CD4-positive, CD25-positive, alpha-beta regulatory T cell (primary cell): ENCODE results near the gene RPL10A. TPM values are rescaled to one million over a fixed set of nuclear protein-coding genes. Genes with fewer than 3 reads are reported as not detected.
"Not testable (repeated sequence)": the region's sequence is repeated elsewhere in the genome, so short reads cannot be mapped to it uniquely, and the experiment has no call there.

ENCODE experiments used
- ATAC-seq, 2 donors: fragments of 150-1000 bp; cut with Tn5 transposase; one replicate each; pipeline ENCODE4 v1.10.0; 2021; ENCODE audit warnings: low read depth in 2 of 2, moderate number of reproducible peaks in 2 of 2, moderate library complexity in 1 of 2
- DNase-seq, 3 donors: peaks; one replicate each; pipeline versions ENCODE4 v3.0.0 to v3.0.0-alpha.2; 2012 to 2022; ENCODE audit warnings: mixed read lengths in 1 of 3
- H3K27ac ChIP-seq: one replicate; pipeline ENCODE4 v1.7.0; 2013; ENCODE audit warnings: mild to moderate bottlenecking, low read length; ENCODE audit not compliant: insufficient read depth, poor library complexity, severe bottlenecking
- H3K27me3 ChIP-seq: one replicate; pipeline ENCODE4 v1.7.0; 2013; ENCODE audit warnings: low read length; ENCODE audit not compliant: control insufficient read depth, insufficient read depth
- H3K36me3 ChIP-seq: one replicate; pipeline ENCODE4 v1.7.0; 2013; ENCODE audit warnings: mild to moderate bottlenecking, low read length, moderate library complexity; ENCODE audit not compliant: control insufficient read depth, insufficient read depth
- H3K4me1 ChIP-seq: 2 replicates; pipeline ENCODE4 v1.7.0; 2013; ENCODE audit warnings: mild to moderate bottlenecking, low read length; ENCODE audit not compliant: insufficient read depth, control insufficient read depth, poor library complexity, severe bottlenecking
- H3K4me3 ChIP-seq: one replicate; pipeline ENCODE4 v1.7.0; 2013; ENCODE audit warnings: low read depth, mild to moderate bottlenecking, low read length, moderate library complexity
- H3K9me3 ChIP-seq, 2 experiments: 1 replicate in 1 of 2; 2 replicates in 1 of 2; pipeline ENCODE4 v1.7.0; 2013; ENCODE audit warnings: low read length in 2 of 2, mild to moderate bottlenecking in 1 of 2, moderate library complexity in 1 of 2; ENCODE audit not compliant: control insufficient read depth in 2 of 2
- H3K27ac Mint-ChIP-seq, 3 donors: one replicate each; pipeline ENCODE4 v1.8.0; 2020 to 2022; ENCODE audit warnings: mild to moderate bottlenecking in 3 of 3, mixed read lengths in 3 of 3, moderate library complexity in 2 of 3
- H3K27me3 Mint-ChIP-seq: one replicate; pipeline ENCODE4 v1.8.0; 2022; ENCODE audit warnings: mild to moderate bottlenecking, mixed read lengths
- H3K36me3 Mint-ChIP-seq: one replicate; pipeline ENCODE4 v1.8.0; 2020; ENCODE audit warnings: mixed read lengths
- H3K4me1 Mint-ChIP-seq, 4 donors: one replicate each; pipeline ENCODE4 v1.8.0; 2020 to 2022; ENCODE audit warnings: mixed read lengths in 4 of 4, mild to moderate bottlenecking in 1 of 4
- H3K4me3 Mint-ChIP-seq, 4 donors: one replicate each; pipeline ENCODE4 v1.8.0; 2020 to 2022; ENCODE audit warnings: mild to moderate bottlenecking in 4 of 4, mixed read lengths in 4 of 4, moderate library complexity in 3 of 4
- H3K9me3 Mint-ChIP-seq, 7 donors: one replicate each; pipeline ENCODE4 v1.8.0; 2020 to 2022; ENCODE audit warnings: mixed read lengths in 7 of 7, mild to moderate bottlenecking in 3 of 7, moderate library complexity in 2 of 7
- polyA plus RNA-seq, 4 donors: library from polyadenylated mRNA; unstranded; fragments of 300-500 nt; fragmentation: Illumina TruSeq; gene quantifications; one replicate each; pipeline ENCODE4 v1.2.3, GENCODE V29; 2021
- total RNA-seq: library from RNA; stranded (reverse); gene quantifications from one replicate; pipeline ENCODE4 v1.2.3, GENCODE V29; 2022

The RPL10A gene
- total and polyA plus RNA-seq, 5 donors from 2014 or later = 848 to 1,343 (median 1,161) TPM

- H3K4me3 Mint-ChIP-seq = no peak overlapping the region
- DNase-seq = no peak
These were observed 39.6 kb upstream of the RPL10A start for GRCh38 chr6:35428421-35429149.

GRCh38 chr6:35429463-35429862 lies 38.7 kb upstream of the RPL10A start:
- Mint-ChIP-seq H3K9me3 (peaks cover 0 to 22% (median 4%) of the 10 kb centered on the region in 7 donors), H3K4me1 (no peaks in the 10 kb centered on the region), H3K27ac (no peak overlapping the region), H3K4me3 (no peak overlapping the region), H3K27me3 (no peaks in the 10 kb centered on the region), H3K36me3 (peaks cover 13% of the 10 kb centered on the region)
- DNase-seq (no peak), ATAC-seq (no peak)
- no peak overlapping the region for H3K27ac ChIP-seq
- H3K4me3 ChIP-seq = no peak overlapping the region
- H3K9me3 ChIP-seq = peaks cover 12 to 23% of the 10 kb centered on the region in 2 experiments
- H3K36me3 ChIP-seq = peaks cover 21% of the 10 kb centered on the region
- no peaks in the 10 kb centered on the region for H3K4me1 ChIP-seq
- no peaks in the 10 kb centered on the region for H3K27me3 ChIP-seq

More at GRCh38 chr6:35428421-35429149, 39.6 kb upstream of the RPL10A start:
- Histone ChIP-seq H3K27me3 (no peaks in the 10 kb centered on the region), H3K4me1 (no peaks in the 10 kb centered on the region), H3K4me3 (no peak overlapping the region), H3K9me3 (peaks cover 12 to 23% of the 10 kb centered on the region in 2 experiments), H3K27ac (no peak overlapping the region), H3K36me3 (peaks cover 30% of the 10 kb centered on the region)
- no peak overlapping the region for H3K27ac Mint-ChIP-seq
- peaks cover 16% of the 10 kb centered on the region for H3K36me3 Mint-ChIP-seq
- no peak for ATAC-seq
- H3K4me1 Mint-ChIP-seq = no peaks in the 10 kb centered on the region
- no peaks in the 10 kb centered on the region for H3K27me3 Mint-ChIP-seq
- peaks cover 0 to 22% (median 4%) of the 10 kb centered on the region in 7 donors for H3K9me3 Mint-ChIP-seq

- H3K36me3 ChIP-seq = peaks cover 4% of the 10 kb centered on the region
- no peaks in the 10 kb centered on the region for H3K27me3 ChIP-seq
- no peak overlapping the region for H3K4me3 ChIP-seq
- no peaks in the 10 kb centered on the region for H3K36me3 Mint-ChIP-seq
- ATAC-seq (no peak), DNase-seq (no peak)
- H3K4me1 Mint-ChIP-seq = no peaks in the 10 kb centered on the region
- no peak overlapping the region for H3K4me3 Mint-ChIP-seq
- H3K9me3 ChIP-seq = peaks cover 12 to 23% of the 10 kb centered on the region in 2 experiments
- peak overlapping the region in 1 of 3 donors; percentile 56 for H3K27ac Mint-ChIP-seq
- peaks cover 0 to 22% (median 4%) of the 10 kb centered on the region in 7 donors for H3K9me3 Mint-ChIP-seq
- H3K27me3 Mint-ChIP-seq = no peaks in the 10 kb centered on the region
- no peaks in the 10 kb centered on the region for H3K4me1 ChIP-seq
- H3K27ac ChIP-seq = no peak overlapping the region
These were observed 35.9 kb upstream of the RPL10A start for GRCh38 chr6:35432291-35432690.

- H3K27ac Mint-ChIP-seq = peak overlapping the region in 1 of 3 donors; percentile 56
- not testable (repeated sequence) for H3K4me1 Mint-ChIP-seq, H3K4me3 ChIP-seq, H3K36me3 Mint-ChIP-seq, ATAC-seq, H3K4me3 Mint-ChIP-seq, H3K4me1 ChIP-seq, H3K36me3 ChIP-seq, DNase-seq, H3K27me3 Mint-ChIP-seq, H3K27ac ChIP-seq, H3K27me3 ChIP-seq
- H3K9me3 ChIP-seq = peaks cover 12 to 23% of the 10 kb centered on the region in 2 experiments
- H3K9me3 Mint-ChIP-seq = peaks cover 0 to 22% (median 4%) of the 10 kb centered on the region in 7 donors
These were observed 35.5 kb upstream of the RPL10A start for GRCh38 chr6:35432702-35433101.

- peaks cover 0 to 2% (median 0%) of the 10 kb centered on the region in 7 donors for H3K9me3 Mint-ChIP-seq
- Histone ChIP-seq H3K36me3 (no peaks in the 10 kb centered on the region), H3K4me1 (no peaks in the 10 kb centered on the region), H3K27ac (no peak overlapping the region), H3K27me3 (no peaks in the 10 kb centered on the region), H3K4me3 (no peak overlapping the region), H3K9me3 (peaks cover 0 to 1% of the 10 kb centered on the region in 2 experiments)
- no peak overlapping the region for H3K4me3 Mint-ChIP-seq
- peak overlapping the region in 1 of 3 donors; percentile 82 for H3K27ac Mint-ChIP-seq
- H3K27me3 Mint-ChIP-seq = no peaks in the 10 kb centered on the region
- DNase-seq = no peak
- H3K4me1 Mint-ChIP-seq = no peaks in the 10 kb centered on the region
- no peaks in the 10 kb centered on the region for H3K36me3 Mint-ChIP-seq
- no peak for ATAC-seq
These were observed 32.9 kb upstream of the RPL10A start for GRCh38 chr6:35435074-35435837.

GRCh38 chr6:35436071-35436857 lies 31.9 kb upstream of the RPL10A start:
- H3K27ac ChIP-seq = no peak overlapping the region
- no peaks in the 10 kb centered on the region for H3K27me3 ChIP-seq
- no peak overlapping the region for H3K27ac Mint-ChIP-seq

GRCh38 chr6:35438378-35439065 lies 29.7 kb upstream of the RPL10A start:
- not testable (repeated sequence) for H3K36me3 Mint-ChIP-seq, DNase-seq, H3K27me3 Mint-ChIP-seq, H3K4me1 ChIP-seq, H3K9me3 ChIP-seq, H3K4me1 Mint-ChIP-seq, H3K4me3 Mint-ChIP-seq, H3K4me3 ChIP-seq, H3K27me3 ChIP-seq, H3K9me3 Mint-ChIP-seq, ATAC-seq, H3K27ac ChIP-seq, H3K36me3 ChIP-seq
- peak overlapping the region in 1 of 3 donors; percentile 53 for H3K27ac Mint-ChIP-seq

More at GRCh38 chr6:35436071-35436857, 31.9 kb upstream of the RPL10A start:
- no peaks in the 10 kb centered on the region for H3K36me3 ChIP-seq
- Mint-ChIP-seq H3K27me3 (no peaks in the 10 kb centered on the region), H3K9me3 (no peaks in the 10 kb centered on the region), H3K36me3 (no peaks in the 10 kb centered on the region), H3K4me1 (no peaks in the 10 kb centered on the region), H3K4me3 (no peak overlapping the region)
- H3K4me1 ChIP-seq = no peaks in the 10 kb centered on the region
- no peak overlapping the region for H3K4me3 ChIP-seq
- no peak for DNase-seq
- no peak for ATAC-seq
- H3K9me3 ChIP-seq = no peaks in the 10 kb centered on the region
